ENCODE measurements around the gene DICER1.

Gene DICER1

DNA sequence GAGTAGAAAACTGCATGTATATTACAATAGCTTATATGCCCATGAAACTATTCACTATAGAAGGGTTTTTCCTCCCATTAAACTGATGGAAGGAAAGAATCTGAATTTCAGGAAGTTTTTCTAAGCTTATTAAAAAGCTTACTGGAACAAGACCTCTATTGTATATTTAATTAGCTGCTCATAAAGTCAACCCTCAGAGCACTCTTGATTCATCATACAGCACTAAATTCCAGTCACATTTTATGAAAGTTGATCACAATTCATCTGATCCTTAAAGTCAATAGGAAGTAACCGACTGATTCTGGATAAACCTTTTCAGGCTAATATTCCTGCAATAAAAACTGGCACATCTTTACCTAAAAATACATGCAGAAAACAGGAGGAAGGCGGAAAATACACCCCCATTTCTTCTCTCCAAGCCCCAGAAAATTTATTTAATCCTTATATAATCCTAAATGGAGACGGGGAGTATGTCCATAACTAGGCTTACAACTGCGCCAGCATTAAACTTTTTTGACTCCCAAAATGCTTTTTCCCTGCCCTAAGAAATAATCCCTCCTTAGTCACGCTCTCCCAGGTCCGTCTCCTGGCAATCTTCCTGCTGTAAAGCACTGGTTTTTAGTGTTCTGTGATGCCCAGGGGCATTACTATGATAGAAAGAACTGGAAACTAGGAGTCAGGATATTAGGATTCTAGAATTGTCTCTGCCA, 35.3 kb downstream of the DICER1 start:
- no peak for DNase-seq

GRCh38 chr14:95119336-95119735, 38.0 kb downstream of the DICER1 start:
- no peak for DNase-seq

DNA sequence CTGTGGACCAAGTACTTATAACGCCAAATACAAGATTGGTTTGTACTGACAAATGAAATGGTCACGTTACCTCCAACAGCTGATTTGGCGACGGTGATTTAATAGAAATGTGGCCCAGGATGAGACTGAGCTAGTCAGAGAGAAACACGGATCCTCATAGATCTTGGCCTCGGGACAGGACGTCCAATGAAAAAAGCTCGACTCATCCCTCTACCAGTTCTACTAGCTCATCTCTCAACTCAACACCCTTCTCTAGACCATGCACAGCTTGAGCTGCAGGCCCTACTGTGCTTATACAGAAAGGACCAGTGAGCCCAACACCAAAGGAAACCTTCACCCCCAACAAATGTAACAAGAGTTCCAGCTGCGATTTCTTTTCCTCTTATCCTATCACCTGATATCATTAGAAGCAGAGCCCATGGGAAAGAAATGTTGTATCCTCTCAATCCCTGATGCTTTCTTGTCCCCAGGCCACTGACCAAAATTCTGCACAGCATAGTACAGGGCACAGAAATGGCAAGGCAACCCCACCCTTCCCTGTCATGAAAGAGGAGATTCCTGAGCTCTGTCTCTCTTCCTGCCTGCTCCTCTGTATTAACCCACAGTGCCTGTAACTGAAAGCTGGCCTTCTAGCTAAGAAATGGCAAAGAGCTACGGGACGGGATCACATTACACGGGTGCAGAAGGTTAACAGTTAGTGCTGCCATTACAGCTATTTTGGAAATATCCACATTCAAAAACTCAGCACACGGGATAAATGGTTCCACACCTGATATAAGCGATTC, 39.2 kb downstream of the DICER1 start:
- DNase-seq: no peak

DNA sequence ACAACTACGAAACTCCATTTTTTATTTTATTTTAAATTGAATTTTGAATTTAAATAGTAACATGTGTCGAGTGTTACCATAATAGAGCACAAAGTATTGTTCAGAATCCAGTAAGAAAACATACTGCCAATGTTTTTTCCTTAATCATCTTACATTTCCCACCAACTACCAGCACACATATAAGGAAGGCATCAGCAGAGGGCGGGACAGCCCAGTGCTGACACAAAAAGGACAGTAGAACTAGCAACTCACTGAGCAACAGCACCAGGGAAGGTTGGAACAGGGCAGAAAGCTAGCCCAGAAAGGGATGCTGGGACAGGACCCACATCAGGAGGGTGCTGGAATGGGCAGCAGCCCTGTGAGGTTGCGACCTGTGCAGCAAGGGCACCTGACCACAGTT, 43.9 kb downstream of the DICER1 start:
- no peak for DNase-seq

- DNase-seq: no peak
Observed at GRCh38 chr14:95111507-95112164, 45.7 kb downstream of the DICER1 start.

DNA sequence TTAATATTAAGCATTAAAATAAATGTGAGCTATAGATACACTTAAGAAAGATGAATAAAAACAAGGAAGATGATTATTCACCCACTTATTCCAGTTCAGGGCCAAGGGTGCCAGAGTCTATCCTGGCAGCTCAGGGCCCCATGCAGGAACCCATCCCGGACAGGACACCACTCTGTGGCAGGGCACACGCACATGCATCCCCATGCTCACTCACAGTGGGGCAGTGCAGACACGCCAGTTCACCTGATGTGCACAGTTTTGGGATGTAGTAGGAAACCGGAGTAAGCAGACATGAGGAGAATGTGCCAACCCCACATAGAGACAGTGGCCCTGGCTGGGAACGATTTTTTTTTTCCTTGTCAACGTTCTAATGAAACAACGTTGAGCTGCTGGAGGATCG, 47.2 kb downstream of the DICER1 start:
- no peak for DNase-seq

DNA sequence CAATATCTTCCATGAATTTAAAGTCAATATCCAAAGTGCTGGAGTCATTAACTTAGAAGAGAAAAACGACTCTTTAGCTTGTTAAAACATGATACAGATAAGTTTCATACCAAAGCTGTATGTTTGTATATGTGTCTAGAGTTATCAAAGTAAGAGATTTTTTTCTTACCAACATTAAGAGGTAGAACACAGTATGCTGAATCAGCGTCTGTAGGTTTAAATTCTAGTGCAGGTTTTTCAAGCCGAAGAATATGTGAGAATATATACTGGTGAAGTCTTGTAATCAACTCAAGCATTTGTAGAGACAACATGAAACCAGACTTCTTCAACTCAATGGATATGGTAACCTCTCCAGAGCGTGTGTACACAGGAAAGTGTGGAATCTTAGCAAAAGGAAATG, 49.6 kb downstream of the DICER1 start:
- no peak for DNase-seq

DNA sequence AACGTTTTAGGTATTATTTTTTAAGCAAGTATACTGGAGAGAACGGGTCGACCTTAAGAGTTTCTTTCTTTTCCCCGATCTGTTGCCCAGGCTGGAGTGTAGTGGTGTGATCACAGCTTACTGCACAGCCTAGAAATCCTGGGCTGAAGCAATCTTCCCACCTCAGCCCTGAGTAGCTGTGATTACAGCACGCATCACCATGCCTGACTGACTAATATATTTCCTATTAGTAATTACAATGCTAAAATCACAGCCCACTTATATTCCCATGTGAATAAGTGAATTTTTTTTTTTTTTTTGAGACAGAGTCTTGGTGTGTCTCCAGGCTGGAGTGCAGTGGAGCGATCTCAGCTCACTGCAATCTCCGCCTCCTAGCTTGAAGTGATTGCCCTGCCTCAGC, 50.4 kb downstream of the DICER1 start:
- no peak for DNase-seq

GRCh38 chr14:95104911-95105310, 52.4 kb downstream of the DICER1 start:
- no peak for DNase-seq

- DNase-seq: no peak
Observed at GRCh38 chr14:95102680-95103044, 54.7 kb downstream of the DICER1 start.

- no peak for DNase-seq
Observed at GRCh38 chr14:95101736-95102679, 55.3 kb downstream of the DICER1 start.

DNA sequence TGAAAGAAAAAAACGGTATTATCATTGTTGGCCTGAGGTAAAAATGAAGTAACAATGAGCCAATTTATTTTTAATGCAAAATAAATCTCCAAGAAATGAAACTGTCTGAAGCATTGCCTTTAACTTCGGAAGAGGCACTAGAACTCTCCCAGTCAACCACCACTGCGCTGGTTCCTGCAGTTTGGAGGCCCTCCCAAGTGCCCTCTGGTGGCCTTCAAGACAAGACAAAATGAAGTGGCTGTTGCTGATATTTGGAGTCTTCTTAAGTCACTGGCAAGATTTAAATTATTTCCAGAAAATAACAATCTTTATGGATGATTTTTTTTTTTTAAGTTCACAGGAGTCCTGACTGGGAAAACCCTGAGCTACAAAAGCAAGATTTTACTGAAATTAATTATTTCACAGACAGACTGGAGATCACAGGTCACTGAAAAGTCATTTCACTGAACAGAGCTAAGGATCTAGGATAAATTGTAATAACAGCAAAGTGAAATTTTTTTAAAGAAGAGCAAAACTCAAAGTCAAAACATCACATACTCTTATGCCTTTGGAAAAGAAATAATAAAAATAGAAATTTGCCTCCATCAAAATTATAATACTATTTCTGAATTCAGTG, 58.2 kb downstream of the DICER1 start:
- peak; percentile 26 to 34 for DNase-seq

- no peak for DNase-seq
Observed at GRCh38 chr14:95097385-95097784, 59.9 kb downstream of the DICER1 start.

DNA sequence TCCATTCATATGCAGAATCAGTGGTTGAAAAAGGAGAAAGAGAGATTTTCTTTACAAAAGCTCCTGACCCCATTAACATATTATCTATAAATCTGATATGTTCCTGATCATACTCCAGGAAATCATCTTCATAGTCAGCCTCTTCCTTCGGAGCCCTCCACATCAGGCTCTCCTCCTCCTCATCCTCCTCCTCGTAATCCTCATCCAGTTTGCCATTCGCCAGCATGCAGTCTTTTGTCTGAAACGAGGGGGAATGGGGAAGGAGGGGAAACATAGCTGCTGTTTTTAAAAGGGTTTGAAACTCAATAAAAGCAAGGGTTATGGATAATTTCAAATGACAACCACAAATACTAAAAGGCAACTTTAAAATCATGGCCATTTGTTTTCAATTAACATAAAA, 60.9 kb downstream of the DICER1 start:
- no peak for DNase-seq

GRCh38 chr14:95095996-95096395, 61.3 kb downstream of the DICER1 start:
- DNase-seq: no peak

DNA sequence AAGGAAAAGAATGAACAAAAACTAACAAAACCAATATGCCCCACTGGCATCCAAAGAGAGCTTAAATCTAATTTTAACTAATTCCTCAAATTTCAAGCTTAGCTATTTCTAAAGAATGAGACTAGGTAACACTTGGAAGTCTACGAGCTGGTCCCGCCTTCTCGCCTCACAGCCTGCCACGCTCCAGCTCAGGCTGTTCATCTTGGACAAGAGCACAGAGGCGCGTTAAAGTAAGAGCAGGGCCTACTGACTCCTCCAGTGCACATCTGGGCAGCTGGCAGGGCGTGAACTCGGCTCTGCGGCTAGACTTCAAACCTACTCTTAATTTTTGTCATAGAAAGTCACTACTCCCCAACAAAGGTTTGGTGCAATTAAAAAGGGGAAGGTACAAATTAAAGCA, 64.6 kb downstream of the DICER1 start:
- no peak for DNase-seq

- DNase-seq: no peak
Observed at GRCh38 chr14:95091581-95091980, 65.7 kb downstream of the DICER1 start.

GRCh38 chr14:95088665-95089064, 68.7 kb downstream of the DICER1 start:
- DNase-seq: no peak

DNA sequence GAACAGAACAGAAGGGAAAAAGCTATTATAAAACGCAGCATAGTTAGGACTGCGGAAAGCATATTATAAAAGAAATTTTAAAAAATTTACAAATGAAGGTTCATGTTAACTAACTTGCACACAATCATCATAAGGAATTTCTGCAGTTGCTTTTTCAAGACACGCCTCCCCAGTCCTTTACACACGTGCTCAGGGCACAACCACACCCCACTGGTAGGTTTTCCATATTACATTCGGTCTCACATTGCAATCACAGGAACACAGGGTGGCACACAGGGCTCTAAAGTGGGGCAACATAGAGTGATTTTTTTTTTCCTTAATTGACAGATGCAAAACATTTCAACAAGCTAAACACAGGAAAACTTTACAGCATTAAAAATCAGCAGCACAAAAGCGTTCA, 69.7 kb downstream of the DICER1 start:
- DNase-seq: no peak

- no peak for DNase-seq
Observed at GRCh38 chr14:95085321-95085720, 72.0 kb downstream of the DICER1 start.

DNA sequence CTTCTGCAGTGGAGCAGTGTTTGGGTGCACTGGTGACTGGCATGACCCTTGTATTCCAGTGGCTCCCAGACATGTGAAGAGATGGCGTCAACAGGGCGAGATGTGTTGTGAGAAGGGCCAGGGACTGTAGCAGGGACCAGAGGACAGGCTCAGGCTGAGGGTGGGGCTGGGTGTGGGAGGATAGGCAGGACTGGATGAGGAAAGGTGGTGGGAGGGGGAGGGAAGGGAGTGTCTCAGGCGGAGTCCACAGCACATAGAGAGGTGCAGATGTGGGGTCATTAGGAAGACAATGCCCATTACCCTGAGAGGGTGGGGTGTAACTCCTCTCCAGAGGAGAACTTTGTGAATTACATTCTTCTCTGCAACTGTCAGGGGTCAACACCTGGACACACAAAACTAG, 78.5 kb downstream of the DICER1 start:
- DNase-seq: no peak

DNA sequence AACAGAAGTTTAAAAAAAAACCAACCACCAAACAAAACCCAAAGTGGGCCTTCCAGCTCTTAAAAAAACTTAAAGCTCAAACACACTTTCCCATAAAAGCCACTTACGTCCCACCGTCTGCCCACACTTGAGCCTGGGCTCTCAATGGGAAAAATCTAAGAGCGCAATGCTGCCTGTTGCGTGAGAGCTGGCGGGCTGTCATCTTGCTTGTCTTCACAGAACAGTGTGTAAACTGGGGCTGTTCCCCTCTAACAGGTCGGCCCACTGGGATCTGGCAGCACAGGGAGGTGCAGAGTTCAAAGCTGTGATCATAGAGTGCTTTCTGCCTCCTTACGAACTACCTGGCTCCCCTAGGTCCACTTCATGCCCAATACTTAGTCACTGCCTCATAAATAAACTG, 80.0 kb downstream of the DICER1 start:
- no peak for DNase-seq

GRCh38 chr14:95075789-95076188, 81.5 kb downstream of the DICER1 start:
- DNase-seq: no peak
